ENCODE data around the gene OCA2. TPM values are rescaled to one million over a fixed set of nuclear protein-coding genes. Genes with fewer than 3 reads are reported as not detected.

OCA2 gene
- total and polyA plus RNA-seq, 2 of the 13 experiments (the other 11 are each of a cell fraction or from before 2014, with no cell fraction given), result 0.02 to 0.05 TPM

DNA sequence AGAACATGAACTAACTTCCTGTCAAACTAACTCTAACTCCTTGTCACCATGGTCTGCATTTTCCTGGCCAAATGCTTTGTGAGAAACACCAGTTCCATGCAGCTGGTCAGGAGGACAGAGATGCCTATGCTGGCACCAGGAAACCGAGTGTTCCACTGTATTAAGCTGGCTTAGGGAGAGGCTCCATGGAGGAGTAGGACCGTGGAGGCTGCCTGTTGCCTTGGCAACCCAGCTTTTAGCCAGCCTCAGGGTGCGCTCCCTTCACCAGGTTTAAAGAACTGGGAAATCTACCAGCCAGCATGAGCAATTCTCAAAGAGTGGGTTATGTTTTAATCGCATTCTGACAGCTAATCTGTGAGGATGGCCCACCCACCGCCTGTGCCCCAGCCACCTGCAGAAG is 394.1 kb downstream of the OCA2 start:
- ChIA-PET CTCF (ENCODE audit: low intra/inter-chr PET ratio, low total read pairs) (no interaction called here), POLR2A (no interaction called here)
- Histone ChIP-seq H3K4me3 (replicated peaks in 1 of 3; ENCODE audit: insufficient read depth in 1 of 3, low read depth in 2 of 3, low read length in 3 of 3) (no peak overlapping the region), H3K27ac (ENCODE audit: extremely low read length, insufficient read depth, low read length) (no peak overlapping the region), H3K79me2 (ENCODE audit: insufficient read depth, low read length) (no peaks in the 10 kb centered on the region), H3K27me3 (ENCODE audit: control insufficient read depth in 1 of 2, insufficient read depth in 2 of 2, low read length in 2 of 2) (no peaks in the 10 kb centered on the region; a peak in 2 of 5 replicates), H3K9me3 (ENCODE audit: low read length) (peaks cover 6% of the 10 kb centered on the region; the same call in 1 of the 2 replicates), H3K4me1 (ENCODE audit: insufficient read depth, low read length) (no peaks in the 10 kb centered on the region), H4K20me1 (ENCODE audit: insufficient read depth, low read length) (no peaks in the 10 kb centered on the region), H3K4me2 (ENCODE audit: low read depth, low read length) (no peak overlapping the region), H3K9ac (ENCODE audit: insufficient read depth, low read depth, low read length) (no peak overlapping the region), H2AFZ (ENCODE audit: low read length) (no peak overlapping the region), H3K36me3 (replicated peaks in 1 of 2; ENCODE audit: control insufficient read depth in 1 of 2, insufficient read depth in 2 of 2, low read length in 2 of 2) (no peaks in the 10 kb centered on the region)
- FAIRE-seq (no peak), ATAC-seq (no peak), DNase-seq (ENCODE audit: low spot score) (no peak)
- intact Hi-C loops (cut with micrococcal nuclease; ENCODE audit: unreplicated experiment), result no loop called here
- in situ Hi-C loops (cut with HindIII; ENCODE audit: extremely low pct_ligation_motif_present, low pct_unique_long_range_greater_than_20kb), result no loop called here
- no peak for TF ChIP-seq IRX3 (CRISPR knock-in tag; IDR thresholded peaks at IDR 0.05; ENCODE audit: borderline replicate concordance, low read depth)
- TF ChIP-seq ZNF639 (CRISPR knock-in tag; conservative IDR thresholded peaks at IDR 0.05), result no peak
- no peak for TF ChIP-seq TBX2 (CRISPR knock-in tag; IDR thresholded peaks at IDR 0.05; ENCODE audit: borderline replicate concordance)
- TF ChIP-seq MXI1 (IDR thresholded peaks at IDR 0.05; ENCODE audit: borderline replicate concordance, low read depth, low read length), result no peak
- no peak for TF ChIP-seq ZNF331 (CRISPR knock-in tag; IDR thresholded peaks at IDR 0.05)
- TF ChIP-seq ZNF839 (CRISPR knock-in tag; IDR thresholded peaks at IDR 0.05; ENCODE audit: borderline replicate concordance), result no peak
- TF ChIP-seq ZNF382 (CRISPR knock-in tag; IDR thresholded peaks at IDR 0.05; ENCODE audit: borderline replicate concordance), result no peak
- no peak for TF ChIP-seq ZBTB21 (CRISPR knock-in tag; IDR thresholded peaks at IDR 0.05)
- TF ChIP-seq NR2F6 (IDR thresholded peaks at IDR 0.05), result no peak
- TF ChIP-seq NR2F6 (CRISPR knock-in tag; IDR thresholded peaks at IDR 0.05), result no peak
- no peak for TF ChIP-seq FOSL2 (CRISPR knock-in tag; IDR thresholded peaks at IDR 0.05)
- TF ChIP-seq ZSCAN20 (CRISPR knock-in tag; IDR thresholded peaks at IDR 0.05; ENCODE audit: borderline replicate concordance), result no peak
- TF ChIP-seq ZNF713 (CRISPR knock-in tag; IDR thresholded peaks at IDR 0.05), result no peak
- no TSS peak for BruUV-seq (replicated peaks)
- WGBS (ENCODE audit: low lambda C conversion rate), result 58% methylated on average over 2 of the region's 5 CpGs

Other genes with a start within 250 kb of the OCA2 start
- gene HERC2, start 222.9 kb upstream of the OCA2 start, total RNA-seq (2016; rRNA removed; fragmentation: Illumina TruSeq; extraction: Trizol), result 24.8 and 25.6 TPM in 2 replicates
- gene HERC2, start 222.9 kb upstream of the OCA2 start, polyA plus RNA-seq (2011; rRNA removed), result 17.6 and 21.9 TPM in 2 replicates

Data from HepG2 (cell line).